ENCODE data around the gene THNSL1. TPM values are rescaled to one million over a fixed set of nuclear protein-coding genes. Genes with fewer than 3 reads are reported as not detected.

Gene THNSL1
- polyA plus RNA-seq, 1 donor: 7.8 TPM

GRCh38 chr10:24981161-24981710 is 35.2 kb upstream of the THNSL1 start:
- no peaks in the 10 kb centered on the region for H3K9me3 ChIP-seq (ENCODE audit: control insufficient read depth, low read depth, low read length)

GRCh38 chr10:24982319-24983112 is 33.9 kb upstream of the THNSL1 start:
- H3K4me1 ChIP-seq (ENCODE audit: control insufficient read depth, insufficient read depth, low read length): no peaks in the 10 kb centered on the region
- H3K4me3 ChIP-seq (ENCODE audit: low read length): no peak overlapping the region
- H3K9me3 ChIP-seq (ENCODE audit: control insufficient read depth, low read depth, low read length): no peaks in the 10 kb centered on the region
- WGBS (ENCODE audit: insufficient coverage, low lambda C conversion rate): no CpG with 5 or more reads among the region's 1 CpG
- H3K27me3 ChIP-seq (ENCODE audit: control insufficient read depth, insufficient read depth, low read length): no peaks in the 10 kb centered on the region
- no peaks in the 10 kb centered on the region for H3K36me3 ChIP-seq (ENCODE audit: control insufficient read depth, insufficient read depth, low read length)
- no peak overlapping the region for H3K27ac ChIP-seq (ENCODE audit: low read length)
- DNase-seq: no peak

More at GRCh38 chr10:24981161-24981710, 35.2 kb upstream of the THNSL1 start:
- H3K4me3 ChIP-seq (ENCODE audit: low read length): no peak overlapping the region
- 100% methylated on average over 4 of the region's 5 CpGs for WGBS (ENCODE audit: insufficient coverage, low lambda C conversion rate)
- H3K4me1 ChIP-seq (ENCODE audit: control insufficient read depth, insufficient read depth, low read length): no peaks in the 10 kb centered on the region
- H3K27ac ChIP-seq (ENCODE audit: low read length): no peak overlapping the region
- no peak for DNase-seq
- H3K27me3 ChIP-seq (ENCODE audit: control insufficient read depth, insufficient read depth, low read length): no peaks in the 10 kb centered on the region
- no peaks in the 10 kb centered on the region for H3K36me3 ChIP-seq (ENCODE audit: control insufficient read depth, insufficient read depth, low read length)

GRCh38 chr10:24983130-24983529 is 33.3 kb upstream of the THNSL1 start:
- Histone ChIP-seq H3K36me3 (ENCODE audit: control insufficient read depth, insufficient read depth, low read length) (no peaks in the 10 kb centered on the region), H3K27ac (ENCODE audit: low read length) (no peak overlapping the region), H3K4me1 (ENCODE audit: control insufficient read depth, insufficient read depth, low read length) (no peaks in the 10 kb centered on the region), H3K4me3 (ENCODE audit: low read length) (no peak overlapping the region), H3K9me3 (ENCODE audit: control insufficient read depth, low read depth, low read length) (no peaks in the 10 kb centered on the region), H3K27me3 (ENCODE audit: control insufficient read depth, insufficient read depth, low read length) (no peaks in the 10 kb centered on the region)
- no peak for DNase-seq
- WGBS (ENCODE audit: insufficient coverage, low lambda C conversion rate): no CpG with 5 or more reads among the region's 4 CpGs

- 100% methylated on average over 1 of the region's 3 CpGs for WGBS (ENCODE audit: insufficient coverage, low lambda C conversion rate)
- no peaks in the 10 kb centered on the region for H3K36me3 ChIP-seq (ENCODE audit: control insufficient read depth, insufficient read depth, low read length)
- H3K9me3 ChIP-seq (ENCODE audit: control insufficient read depth, low read depth, low read length): no peaks in the 10 kb centered on the region
- H3K27ac ChIP-seq (ENCODE audit: low read length): no peak overlapping the region
- DNase-seq: no peak
- no peaks in the 10 kb centered on the region for H3K27me3 ChIP-seq (ENCODE audit: control insufficient read depth, insufficient read depth, low read length)
- H3K4me3 ChIP-seq (ENCODE audit: low read length): no peak overlapping the region
- no peaks in the 10 kb centered on the region for H3K4me1 ChIP-seq (ENCODE audit: control insufficient read depth, insufficient read depth, low read length)
These were observed 32.5 kb upstream of the THNSL1 start for GRCh38 chr10:24983946-24984345.

GRCh38 chr10:24984906-24985305 is 31.5 kb upstream of the THNSL1 start:
- Histone ChIP-seq H3K27ac (ENCODE audit: low read length) (no peak overlapping the region), H3K4me3 (ENCODE audit: low read length) (no peak overlapping the region), H3K27me3 (ENCODE audit: control insufficient read depth, insufficient read depth, low read length) (no peaks in the 10 kb centered on the region), H3K4me1 (ENCODE audit: control insufficient read depth, insufficient read depth, low read length) (no peaks in the 10 kb centered on the region), H3K36me3 (ENCODE audit: control insufficient read depth, insufficient read depth, low read length) (no peaks in the 10 kb centered on the region), H3K9me3 (ENCODE audit: control insufficient read depth, low read depth, low read length) (no peaks in the 10 kb centered on the region)
- DNase-seq: no peak
- WGBS (ENCODE audit: insufficient coverage, low lambda C conversion rate): 50% methylated on average over 2 of the region's 3 CpGs

- 73% methylated on average over 3 of the region's 12 CpGs for WGBS (ENCODE audit: insufficient coverage, low lambda C conversion rate)
These were observed 27.4 kb upstream of the THNSL1 start for GRCh38 chr10:24988831-24989640.

GRCh38 chr10:24989867-24990266 is 26.5 kb upstream of the THNSL1 start:
- WGBS (ENCODE audit: insufficient coverage, low lambda C conversion rate): 67% methylated on average over 1 of the region's 1 CpG
- Histone ChIP-seq H3K27me3 (ENCODE audit: control insufficient read depth, insufficient read depth, low read length) (no peaks in the 10 kb centered on the region), H3K4me3 (ENCODE audit: low read length) (no peak overlapping the region), H3K36me3 (ENCODE audit: control insufficient read depth, insufficient read depth, low read length) (no peaks in the 10 kb centered on the region), H3K27ac (ENCODE audit: low read length) (no peak overlapping the region), H3K4me1 (ENCODE audit: control insufficient read depth, insufficient read depth, low read length) (peaks cover 4% of the 10 kb centered on the region), H3K9me3 (ENCODE audit: control insufficient read depth, low read depth, low read length) (no peaks in the 10 kb centered on the region)
- DNase-seq: no peak

More at GRCh38 chr10:24988831-24989640, 27.4 kb upstream of the THNSL1 start:
- no peaks in the 10 kb centered on the region for H3K27me3 ChIP-seq (ENCODE audit: control insufficient read depth, insufficient read depth, low read length)
- H3K9me3 ChIP-seq (ENCODE audit: control insufficient read depth, low read depth, low read length): no peaks in the 10 kb centered on the region
- peaks cover 4% of the 10 kb centered on the region for H3K4me1 ChIP-seq (ENCODE audit: control insufficient read depth, insufficient read depth, low read length)
- H3K27ac ChIP-seq (ENCODE audit: low read length): no peak overlapping the region
- no peak for DNase-seq
- no peak overlapping the region for H3K4me3 ChIP-seq (ENCODE audit: low read length)
- H3K36me3 ChIP-seq (ENCODE audit: control insufficient read depth, insufficient read depth, low read length): no peaks in the 10 kb centered on the region

- H3K36me3 ChIP-seq (ENCODE audit: control insufficient read depth, insufficient read depth, low read length): no peaks in the 10 kb centered on the region
- no peaks in the 10 kb centered on the region for H3K9me3 ChIP-seq (ENCODE audit: control insufficient read depth, low read depth, low read length)
- peaks cover 4% of the 10 kb centered on the region for H3K4me1 ChIP-seq (ENCODE audit: control insufficient read depth, insufficient read depth, low read length)
- H3K27me3 ChIP-seq (ENCODE audit: control insufficient read depth, insufficient read depth, low read length): no peaks in the 10 kb centered on the region
- WGBS (ENCODE audit: insufficient coverage, low lambda C conversion rate): 100% methylated on average over 2 of the region's 13 CpGs
- no peak for DNase-seq
- H3K4me3 ChIP-seq (ENCODE audit: low read length): no peak overlapping the region
- no peak overlapping the region for H3K27ac ChIP-seq (ENCODE audit: low read length)
These were observed 25.1 kb upstream of the THNSL1 start for GRCh38 chr10:24991298-24991697.

- H3K9me3 ChIP-seq (ENCODE audit: control insufficient read depth, low read depth, low read length): no peaks in the 10 kb centered on the region
- H3K4me1 ChIP-seq (ENCODE audit: control insufficient read depth, insufficient read depth, low read length): peaks cover 4% of the 10 kb centered on the region
- no peak for DNase-seq
- peak overlapping the region; percentile 21 for H3K27ac ChIP-seq (ENCODE audit: low read length)
- no peaks in the 10 kb centered on the region for H3K36me3 ChIP-seq (ENCODE audit: control insufficient read depth, insufficient read depth, low read length)
- no peaks in the 10 kb centered on the region for H3K27me3 ChIP-seq (ENCODE audit: control insufficient read depth, insufficient read depth, low read length)
- WGBS (ENCODE audit: insufficient coverage, low lambda C conversion rate): no CpG with 5 or more reads among the region's 3 CpGs
- H3K4me3 ChIP-seq (ENCODE audit: low read length): no peak overlapping the region
These were observed 23.8 kb upstream of the THNSL1 start for GRCh38 chr10:24992512-24993133.

All from large intestine (tissue), 3 donors.